HepG2 (cell line): ENCODE data around the gene ZMYND8.

Source experiments
- ARNT2 ChIP-seq: sonication (generic); formaldehyde crosslinking; IDR thresholded peaks from 2 replicates; pipeline ENCODE4 v1.8.0; 2022; ENCODE audit warnings: mild to moderate bottlenecking, low read depth, missing genetic modification reagents, moderate library complexity
- CAMTA2 ChIP-seq: sonication (generic); formaldehyde crosslinking; IDR thresholded peaks from 2 replicates; pipeline ENCODE4 v1.4.0; 2020; ENCODE audit warnings: mild to moderate bottlenecking, missing genetic modification reagents, borderline replicate concordance
- CREB1 ChIP-seq, 2 experiments: fragments of 450-650 bp in 1 of 2; IDR thresholded peaks; 2 replicates each; pipeline ENCODE4 v1.6.1; 2016 to 2017; ENCODE audit warnings: control low read depth in 1 of 2, mild to moderate bottlenecking in 1 of 2, missing compliant biosample characterization in 1 of 2, missing genetic modification characterization in 1 of 2
- RBM22 ChIP-seq: fragments of 200-400 bp; formaldehyde crosslinking; optimal IDR thresholded peaks from 2 replicates; pipeline ENCODE3; 2017; ENCODE audit warnings: mild to moderate bottlenecking, low read length, moderate library complexity
- SRF ChIP-seq: IDR thresholded peaks from 2 replicates; pipeline ENCODE4 v1.6.1; 2011; ENCODE audit warnings: mild to moderate bottlenecking, low read depth, low read length, moderate library complexity
- ZNF20 ChIP-seq: sonication (generic); formaldehyde crosslinking; IDR thresholded peaks from 2 replicates; pipeline ENCODE4 v1.4.0; 2020; ENCODE audit warnings: mild to moderate bottlenecking, moderate library complexity, missing genetic modification reagents
- ZNF7 ChIP-seq: IDR thresholded peaks from 2 replicates; pipeline ENCODE4 v1.6.1; 2016; ENCODE audit warnings: missing biosample characterization, missing genetic modification reagents
- ZNF777 ChIP-seq: sonication (generic); formaldehyde crosslinking; IDR thresholded peaks from 2 replicates; pipeline ENCODE4 v1.4.0; 2020; ENCODE audit warnings: missing genetic modification reagents
- TF ChIP-seq, protein P1 (sequence below), 2 experiments: sonication (generic) in 1 of 2; formaldehyde crosslinking in 1 of 2; IDR thresholded peaks; 2 replicates each; pipeline versions ENCODE4 v1.4.0 to v1.6.1; 2018 to 2020; ENCODE audit warnings: missing genetic modification reagents in 2 of 2, borderline replicate concordance in 1 of 2, low read depth in 1 of 2, mild to moderate bottlenecking in 1 of 2, missing biosample characterization in 1 of 2
- TF ChIP-seq, protein P2 (sequence below): sonication (generic); formaldehyde crosslinking; conservative IDR thresholded peaks from 2 replicates; pipeline ENCODE4 v1.4.0; 2020; ENCODE audit warnings: missing genetic modification reagents
- TF ChIP-seq, protein P3 (sequence below): sonication (generic); formaldehyde crosslinking; IDR thresholded peaks from 2 replicates; pipeline ENCODE4 v1.5.0; 2020; ENCODE audit warnings: mild to moderate bottlenecking, missing genetic modification reagents, moderate library complexity
- TF ChIP-seq, protein P4 (sequence below): sonication (generic); formaldehyde crosslinking; IDR thresholded peaks from 2 replicates; pipeline ENCODE4 v1.5.1; 2020; ENCODE audit warnings: mild to moderate bottlenecking, missing genetic modification reagents, moderate library complexity
- TF ChIP-seq, protein P5 (sequence below), 2 experiments: IDR thresholded peaks; 2 replicates each; pipeline ENCODE4 v1.6.1; 2011 to 2012; ENCODE audit warnings: low read length in 2 of 2, borderline replicate concordance in 1 of 2, low read depth in 1 of 2, mild to moderate bottlenecking in 1 of 2, moderate library complexity in 1 of 2
- TF ChIP-seq, protein P6 (sequence below): sonication (generic); formaldehyde crosslinking; IDR thresholded peaks from 2 replicates; pipeline ENCODE4 v1.9.0; 2021; ENCODE audit warnings: missing genetic modification reagents, borderline replicate concordance

DNA sequence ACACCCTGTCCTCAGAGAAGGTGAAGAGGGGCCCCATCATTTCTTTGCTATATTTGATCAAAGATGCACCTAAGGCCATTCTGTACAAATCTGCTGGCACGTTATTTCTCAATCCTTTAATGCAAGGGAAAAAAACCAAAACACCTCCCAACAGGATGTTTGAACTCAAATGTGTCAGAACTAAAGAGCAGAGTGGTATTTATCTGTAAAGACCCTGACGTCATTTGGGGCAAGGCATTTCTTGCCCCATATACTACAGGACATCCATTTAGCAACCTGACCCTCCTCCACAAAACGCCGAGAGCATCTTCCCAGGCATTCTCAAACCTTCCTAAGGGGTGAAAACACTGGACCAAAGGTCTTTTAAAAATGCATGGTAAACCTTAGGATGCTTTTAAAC is 50.8 kb downstream of the ZMYND8 start:
- TF ChIP-seq ZNF20 = no peak
- no peak for TF ChIP-seq CREB1 (IDR thresholded peaks at IDR 0.05)
- TF ChIP-seq CREB1 (CRISPR knock-in tag; IDR thresholded peaks at IDR 0.05) = no peak
- no peak for TF ChIP-seq SRF
- no peak for TF ChIP-seq ZNF7 (CRISPR knock-in tag)
- no peak for TF ChIP-seq CAMTA2 (CRISPR knock-in tag)
- TF ChIP-seq, protein P1, sequence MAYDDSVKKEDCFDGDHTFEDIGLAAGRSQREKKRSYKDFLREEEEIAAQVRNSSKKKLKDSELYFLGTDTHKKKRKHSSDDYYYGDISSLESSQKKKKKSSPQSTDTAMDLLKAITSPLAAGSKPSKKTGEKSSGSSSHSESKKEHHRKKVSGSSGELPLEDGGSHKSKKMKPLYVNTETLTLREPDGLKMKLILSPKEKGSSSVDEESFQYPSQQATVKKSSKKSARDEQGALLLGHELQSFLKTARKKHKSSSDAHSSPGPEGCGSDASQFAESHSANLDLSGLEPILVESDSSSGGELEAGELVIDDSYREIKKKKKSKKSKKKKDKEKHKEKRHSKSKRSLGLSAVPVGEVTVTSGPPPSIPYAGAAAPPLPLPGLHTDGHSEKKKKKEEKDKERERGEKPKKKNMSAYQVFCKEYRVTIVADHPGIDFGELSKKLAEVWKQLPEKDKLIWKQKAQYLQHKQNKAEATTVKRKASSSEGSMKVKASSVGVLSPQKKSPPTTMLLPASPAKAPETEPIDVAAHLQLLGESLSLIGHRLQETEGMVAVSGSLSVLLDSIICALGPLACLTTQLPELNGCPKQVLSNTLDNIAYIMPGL (CRISPR knock-in tag; IDR thresholded peaks at IDR 0.05; ENCODE audit: borderline replicate concordance in 1 of 2, low read depth in 1 of 2) = no peak
- TF ChIP-seq, protein P2, sequence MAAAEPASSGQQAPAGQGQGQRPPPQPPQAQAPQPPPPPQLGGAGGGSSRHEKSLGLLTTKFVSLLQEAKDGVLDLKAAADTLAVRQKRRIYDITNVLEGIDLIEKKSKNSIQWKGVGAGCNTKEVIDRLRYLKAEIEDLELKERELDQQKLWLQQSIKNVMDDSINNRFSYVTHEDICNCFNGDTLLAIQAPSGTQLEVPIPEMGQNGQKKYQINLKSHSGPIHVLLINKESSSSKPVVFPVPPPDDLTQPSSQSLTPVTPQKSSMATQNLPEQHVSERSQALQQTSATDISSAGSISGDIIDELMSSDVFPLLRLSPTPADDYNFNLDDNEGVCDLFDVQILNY (CRISPR knock-in tag) = no peak
- TF ChIP-seq, protein P3, sequence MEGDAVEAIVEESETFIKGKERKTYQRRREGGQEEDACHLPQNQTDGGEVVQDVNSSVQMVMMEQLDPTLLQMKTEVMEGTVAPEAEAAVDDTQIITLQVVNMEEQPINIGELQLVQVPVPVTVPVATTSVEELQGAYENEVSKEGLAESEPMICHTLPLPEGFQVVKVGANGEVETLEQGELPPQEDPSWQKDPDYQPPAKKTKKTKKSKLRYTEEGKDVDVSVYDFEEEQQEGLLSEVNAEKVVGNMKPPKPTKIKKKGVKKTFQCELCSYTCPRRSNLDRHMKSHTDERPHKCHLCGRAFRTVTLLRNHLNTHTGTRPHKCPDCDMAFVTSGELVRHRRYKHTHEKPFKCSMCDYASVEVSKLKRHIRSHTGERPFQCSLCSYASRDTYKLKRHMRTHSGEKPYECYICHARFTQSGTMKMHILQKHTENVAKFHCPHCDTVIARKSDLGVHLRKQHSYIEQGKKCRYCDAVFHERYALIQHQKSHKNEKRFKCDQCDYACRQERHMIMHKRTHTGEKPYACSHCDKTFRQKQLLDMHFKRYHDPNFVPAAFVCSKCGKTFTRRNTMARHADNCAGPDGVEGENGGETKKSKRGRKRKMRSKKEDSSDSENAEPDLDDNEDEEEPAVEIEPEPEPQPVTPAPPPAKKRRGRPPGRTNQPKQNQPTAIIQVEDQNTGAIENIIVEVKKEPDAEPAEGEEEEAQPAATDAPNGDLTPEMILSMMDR (CRISPR knock-in tag) = no peak
- TF ChIP-seq, protein P4, sequence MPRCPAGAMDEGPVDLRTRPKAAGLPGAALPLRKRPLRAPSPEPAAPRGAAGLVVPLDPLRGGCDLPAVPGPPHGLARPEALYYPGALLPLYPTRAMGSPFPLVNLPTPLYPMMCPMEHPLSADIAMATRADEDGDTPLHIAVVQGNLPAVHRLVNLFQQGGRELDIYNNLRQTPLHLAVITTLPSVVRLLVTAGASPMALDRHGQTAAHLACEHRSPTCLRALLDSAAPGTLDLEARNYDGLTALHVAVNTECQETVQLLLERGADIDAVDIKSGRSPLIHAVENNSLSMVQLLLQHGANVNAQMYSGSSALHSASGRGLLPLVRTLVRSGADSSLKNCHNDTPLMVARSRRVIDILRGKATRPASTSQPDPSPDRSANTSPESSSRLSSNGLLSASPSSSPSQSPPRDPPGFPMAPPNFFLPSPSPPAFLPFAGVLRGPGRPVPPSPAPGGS (CRISPR knock-in tag) = no peak
- TF ChIP-seq, protein P5, sequence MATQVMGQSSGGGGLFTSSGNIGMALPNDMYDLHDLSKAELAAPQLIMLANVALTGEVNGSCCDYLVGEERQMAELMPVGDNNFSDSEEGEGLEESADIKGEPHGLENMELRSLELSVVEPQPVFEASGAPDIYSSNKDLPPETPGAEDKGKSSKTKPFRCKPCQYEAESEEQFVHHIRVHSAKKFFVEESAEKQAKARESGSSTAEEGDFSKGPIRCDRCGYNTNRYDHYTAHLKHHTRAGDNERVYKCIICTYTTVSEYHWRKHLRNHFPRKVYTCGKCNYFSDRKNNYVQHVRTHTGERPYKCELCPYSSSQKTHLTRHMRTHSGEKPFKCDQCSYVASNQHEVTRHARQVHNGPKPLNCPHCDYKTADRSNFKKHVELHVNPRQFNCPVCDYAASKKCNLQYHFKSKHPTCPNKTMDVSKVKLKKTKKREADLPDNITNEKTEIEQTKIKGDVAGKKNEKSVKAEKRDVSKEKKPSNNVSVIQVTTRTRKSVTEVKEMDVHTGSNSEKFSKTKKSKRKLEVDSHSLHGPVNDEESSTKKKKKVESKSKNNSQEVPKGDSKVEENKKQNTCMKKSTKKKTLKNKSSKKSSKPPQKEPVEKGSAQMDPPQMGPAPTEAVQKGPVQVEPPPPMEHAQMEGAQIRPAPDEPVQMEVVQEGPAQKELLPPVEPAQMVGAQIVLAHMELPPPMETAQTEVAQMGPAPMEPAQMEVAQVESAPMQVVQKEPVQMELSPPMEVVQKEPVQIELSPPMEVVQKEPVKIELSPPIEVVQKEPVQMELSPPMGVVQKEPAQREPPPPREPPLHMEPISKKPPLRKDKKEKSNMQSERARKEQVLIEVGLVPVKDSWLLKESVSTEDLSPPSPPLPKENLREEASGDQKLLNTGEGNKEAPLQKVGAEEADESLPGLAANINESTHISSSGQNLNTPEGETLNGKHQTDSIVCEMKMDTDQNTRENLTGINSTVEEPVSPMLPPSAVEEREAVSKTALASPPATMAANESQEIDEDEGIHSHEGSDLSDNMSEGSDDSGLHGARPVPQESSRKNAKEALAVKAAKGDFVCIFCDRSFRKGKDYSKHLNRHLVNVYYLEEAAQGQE (IDR thresholded peaks at IDR 0.05; ENCODE audit: borderline replicate concordance in 1 of 2, low read depth in 1 of 2, low read length in 2 of 2) = no peak
- no peak for TF ChIP-seq ZNF777
- TF ChIP-seq ARNT2 (CRISPR knock-in tag) = no peak
- TF ChIP-seq, protein P6, sequence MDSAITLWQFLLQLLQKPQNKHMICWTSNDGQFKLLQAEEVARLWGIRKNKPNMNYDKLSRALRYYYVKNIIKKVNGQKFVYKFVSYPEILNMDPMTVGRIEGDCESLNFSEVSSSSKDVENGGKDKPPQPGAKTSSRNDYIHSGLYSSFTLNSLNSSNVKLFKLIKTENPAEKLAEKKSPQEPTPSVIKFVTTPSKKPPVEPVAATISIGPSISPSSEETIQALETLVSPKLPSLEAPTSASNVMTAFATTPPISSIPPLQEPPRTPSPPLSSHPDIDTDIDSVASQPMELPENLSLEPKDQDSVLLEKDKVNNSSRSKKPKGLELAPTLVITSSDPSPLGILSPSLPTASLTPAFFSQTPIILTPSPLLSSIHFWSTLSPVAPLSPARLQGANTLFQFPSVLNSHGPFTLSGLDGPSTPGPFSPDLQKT = no peak
- TF ChIP-seq RBM22 = peak; percentile 43
